Measurements from ENCODE around the gene LYZ.

Gene LYZ

GRCh38 chr12:69324797-69325466, 23.2 kb upstream of the LYZ start:
- TF ChIP-seq, protein P1, sequence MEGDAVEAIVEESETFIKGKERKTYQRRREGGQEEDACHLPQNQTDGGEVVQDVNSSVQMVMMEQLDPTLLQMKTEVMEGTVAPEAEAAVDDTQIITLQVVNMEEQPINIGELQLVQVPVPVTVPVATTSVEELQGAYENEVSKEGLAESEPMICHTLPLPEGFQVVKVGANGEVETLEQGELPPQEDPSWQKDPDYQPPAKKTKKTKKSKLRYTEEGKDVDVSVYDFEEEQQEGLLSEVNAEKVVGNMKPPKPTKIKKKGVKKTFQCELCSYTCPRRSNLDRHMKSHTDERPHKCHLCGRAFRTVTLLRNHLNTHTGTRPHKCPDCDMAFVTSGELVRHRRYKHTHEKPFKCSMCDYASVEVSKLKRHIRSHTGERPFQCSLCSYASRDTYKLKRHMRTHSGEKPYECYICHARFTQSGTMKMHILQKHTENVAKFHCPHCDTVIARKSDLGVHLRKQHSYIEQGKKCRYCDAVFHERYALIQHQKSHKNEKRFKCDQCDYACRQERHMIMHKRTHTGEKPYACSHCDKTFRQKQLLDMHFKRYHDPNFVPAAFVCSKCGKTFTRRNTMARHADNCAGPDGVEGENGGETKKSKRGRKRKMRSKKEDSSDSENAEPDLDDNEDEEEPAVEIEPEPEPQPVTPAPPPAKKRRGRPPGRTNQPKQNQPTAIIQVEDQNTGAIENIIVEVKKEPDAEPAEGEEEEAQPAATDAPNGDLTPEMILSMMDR (IDR thresholded peaks at IDR 0.05), result no peak

GRCh38 chr12:69328426-69328825, 19.8 kb upstream of the LYZ start:
- TF ChIP-seq, protein P1 (IDR thresholded peaks at IDR 0.05), result no peak

- TF ChIP-seq, protein P1 (IDR thresholded peaks at IDR 0.05), result no peak
Measured at GRCh38 chr12:69329669-69330428, 18.3 kb upstream of the LYZ start.

DNA sequence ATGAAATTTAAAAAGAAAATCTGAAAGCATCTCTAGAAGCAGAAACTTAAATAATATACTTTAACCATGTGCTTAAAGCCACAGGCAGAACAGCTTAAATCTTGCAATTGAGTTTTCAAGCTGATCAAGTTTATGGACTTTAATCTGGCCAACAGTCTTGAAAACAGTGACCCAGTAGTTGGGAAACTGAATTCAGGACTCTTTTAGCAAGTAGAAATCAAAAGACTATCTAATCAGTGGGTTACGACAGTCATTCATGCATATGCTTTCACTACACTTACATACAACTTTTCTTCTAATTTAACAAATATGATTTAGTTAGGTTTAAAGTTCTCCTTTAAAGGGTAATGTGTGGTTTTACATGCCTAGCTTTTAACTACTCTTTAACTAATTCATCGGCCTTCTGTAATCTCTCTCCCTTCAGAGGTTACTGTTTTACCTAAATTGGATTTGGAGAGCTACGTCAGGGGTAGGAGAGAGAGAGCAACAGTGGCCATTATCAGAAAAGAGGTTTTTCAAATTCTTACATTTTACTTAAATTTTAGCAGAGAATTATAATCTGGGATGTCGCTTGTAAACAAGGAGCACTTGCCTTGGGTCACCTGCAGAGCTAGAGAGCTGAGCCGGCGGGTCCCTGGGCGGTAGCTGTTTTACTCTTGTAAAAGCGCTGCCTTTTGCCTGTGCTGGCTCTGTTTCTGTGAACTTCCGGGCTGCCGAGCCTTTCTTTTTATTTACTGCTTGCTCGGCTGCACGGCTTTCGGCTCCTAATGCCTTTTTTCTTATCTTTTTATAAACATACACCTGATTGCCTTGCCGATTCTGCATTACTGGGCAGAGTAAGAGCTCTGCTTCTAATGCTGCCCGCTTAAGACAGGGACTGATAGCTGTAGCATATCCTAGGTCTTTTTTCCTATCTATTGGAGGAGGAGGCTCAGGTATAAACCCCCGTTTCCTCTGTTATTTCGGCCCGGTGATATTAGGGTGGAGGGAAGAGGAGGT, 17.4 kb upstream of the LYZ start:
- TF ChIP-seq, protein P1 (IDR thresholded peaks at IDR 0.05), result no peak

GRCh38 chr12:69331519-69331908, 16.7 kb upstream of the LYZ start:
- TF ChIP-seq, protein P1 (IDR thresholded peaks at IDR 0.05), result no peak

DNA sequence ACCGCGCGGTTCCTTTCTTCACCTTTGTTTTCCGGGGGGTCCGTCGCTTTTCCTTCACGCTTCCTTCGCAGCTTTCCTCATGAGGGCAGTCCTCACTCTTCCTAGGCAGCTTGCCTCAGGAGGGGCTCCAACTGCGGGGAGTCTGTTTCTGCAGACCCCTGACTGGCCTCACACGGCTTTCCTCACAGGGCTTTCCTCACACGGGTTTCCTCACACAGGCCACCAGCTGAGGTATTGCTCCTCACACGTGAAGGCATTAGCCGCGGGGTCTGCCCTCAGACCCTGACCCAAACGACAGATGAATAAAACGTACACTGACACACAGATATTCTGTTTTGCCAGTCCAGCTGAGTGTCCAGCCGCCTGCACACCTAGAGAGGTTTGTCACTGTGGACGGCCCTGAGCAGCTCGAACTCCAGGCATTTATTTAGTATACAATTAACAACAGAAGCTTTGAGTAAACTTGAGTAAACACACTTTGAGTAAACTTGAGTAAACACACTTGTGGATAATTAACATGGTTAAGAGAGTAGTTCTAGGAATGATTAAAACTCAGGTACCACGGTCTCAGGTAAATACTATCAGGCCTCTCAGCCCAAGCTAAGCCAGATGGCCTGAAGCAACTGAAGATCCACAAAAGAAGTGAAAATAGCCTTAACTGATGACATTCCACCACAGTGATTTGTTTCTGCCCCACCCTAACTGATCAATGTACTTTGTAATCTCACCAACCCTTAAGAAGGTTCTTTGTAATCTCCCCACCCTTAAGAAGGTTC, 16.1 kb upstream of the LYZ start:
- TF ChIP-seq, protein P1 (IDR thresholded peaks at IDR 0.05), result no peak

Data from LNCAP (cell line).